ENCODE data around the gene C21orf91.
A peak's percentile ranks its signal among the peaks of the same experiment; 100 is the strongest.

The C21orf91 gene

GRCh38 chr21:17796503-17796902 lies 22.7 kb downstream of the C21orf91 start:
- no peak for DNase-seq

DNA sequence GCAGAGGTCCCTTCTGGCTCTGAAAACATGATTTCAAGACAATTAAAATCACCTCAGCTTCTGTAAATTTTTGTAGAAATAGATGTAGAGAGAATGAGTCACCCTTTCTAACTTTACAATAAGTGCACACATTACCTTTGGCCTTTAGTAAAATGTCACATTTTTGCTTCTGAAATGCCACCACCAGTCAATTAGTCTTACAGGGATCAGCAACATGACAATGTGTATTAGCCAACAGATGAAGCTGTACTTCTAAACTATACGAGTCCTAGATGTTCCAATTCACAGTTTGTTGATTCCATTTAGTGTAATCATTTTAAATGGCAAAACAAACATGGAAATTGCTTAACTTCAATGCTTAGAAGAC lies 23.1 kb downstream of the C21orf91 start:
- no peak for DNase-seq

DNA sequence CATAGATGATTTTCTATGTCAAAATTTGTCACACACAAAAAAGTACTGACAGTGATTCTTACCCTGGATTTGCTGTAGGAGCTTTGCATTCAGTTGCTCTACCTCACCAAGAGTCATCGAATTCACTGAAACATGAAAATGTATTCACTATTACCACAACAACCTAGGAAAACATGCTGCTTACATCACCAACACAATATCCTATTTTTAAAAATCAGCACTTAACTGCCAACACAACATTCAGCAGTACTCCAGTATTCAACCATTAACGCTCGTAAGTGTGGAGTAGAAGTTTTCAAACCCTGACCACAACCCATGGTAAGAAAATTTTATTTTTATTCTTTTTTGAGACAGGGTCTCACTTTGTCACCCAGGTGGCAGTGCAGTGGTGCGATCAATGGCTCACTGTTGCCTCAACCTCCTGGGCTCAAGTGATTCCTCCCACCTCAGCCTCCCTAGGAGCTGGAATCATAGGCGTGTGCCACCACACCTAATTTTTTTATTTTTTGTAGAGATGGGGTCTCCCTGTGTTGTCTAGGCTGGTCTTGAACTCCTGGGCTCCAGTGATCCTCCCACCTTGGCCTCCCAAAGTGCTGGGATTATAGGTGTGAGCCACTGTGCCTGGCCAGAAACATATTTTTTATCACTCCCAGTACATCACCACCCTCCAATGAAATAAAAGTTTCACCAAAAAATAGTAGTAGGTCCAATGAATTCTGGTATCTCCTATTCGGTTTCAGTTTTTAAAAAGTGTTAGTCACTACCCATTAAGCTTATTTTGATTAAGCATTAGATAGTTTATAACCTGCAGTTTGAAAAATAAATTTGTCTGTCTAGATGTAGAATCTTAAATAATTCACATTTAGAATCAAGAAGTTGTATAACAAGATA lies 23.8 kb downstream of the C21orf91 start:
- no peak for DNase-seq

DNA sequence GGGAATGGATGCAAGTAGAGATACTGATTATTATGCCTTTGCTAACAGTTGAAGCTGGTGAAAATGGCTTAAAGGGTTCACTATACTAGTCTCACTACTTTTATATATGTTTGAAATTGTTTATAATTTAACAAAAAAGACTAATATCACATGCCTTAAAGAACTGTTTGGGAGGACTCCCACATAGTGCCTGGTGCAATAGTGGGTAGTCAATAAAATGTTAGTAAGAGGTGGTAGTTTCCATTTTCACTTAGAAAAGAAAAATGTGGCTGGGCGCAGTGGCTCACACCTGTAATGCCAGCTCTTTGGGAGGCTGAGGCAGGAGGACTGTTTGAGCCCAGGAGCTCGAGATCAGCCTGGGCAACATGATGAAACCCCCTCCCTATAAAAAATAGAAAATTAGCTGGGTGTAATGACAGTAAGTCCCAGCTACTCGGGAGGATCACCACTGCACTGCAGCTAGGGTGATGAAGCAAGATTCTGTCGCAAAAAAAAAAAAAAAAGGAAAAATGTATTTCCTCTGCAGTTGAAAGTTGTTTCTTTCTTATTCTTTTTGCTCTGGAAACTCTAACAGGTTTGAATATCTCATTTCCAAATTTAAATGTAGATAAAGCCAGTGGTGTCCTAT lies 24.5 kb downstream of the C21orf91 start:
- DNase-seq = no peak

GRCh38 chr21:17793246-17794123 lies 25.7 kb downstream of the C21orf91 start:
- peak; percentile 12 for DNase-seq

DNA sequence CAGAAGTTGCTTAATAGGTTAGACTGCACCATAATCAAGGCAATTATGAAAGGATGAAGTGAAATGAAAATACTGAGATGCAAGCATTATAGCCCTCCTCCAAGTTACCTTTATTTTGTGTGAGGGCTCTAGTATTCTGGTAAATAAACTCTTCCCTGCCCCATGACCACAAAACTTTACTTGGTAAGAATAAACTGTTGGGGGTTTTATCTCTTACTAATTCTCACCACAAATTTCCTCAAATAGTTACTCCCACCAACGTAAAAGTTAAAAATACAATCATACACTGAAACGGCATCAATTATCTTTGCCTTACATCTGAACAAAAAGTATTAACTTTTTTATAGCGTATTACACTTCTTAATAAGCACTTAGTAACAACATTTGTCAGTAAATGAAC lies 29.5 kb downstream of the C21orf91 start:
- no peak for DNase-seq

DNA sequence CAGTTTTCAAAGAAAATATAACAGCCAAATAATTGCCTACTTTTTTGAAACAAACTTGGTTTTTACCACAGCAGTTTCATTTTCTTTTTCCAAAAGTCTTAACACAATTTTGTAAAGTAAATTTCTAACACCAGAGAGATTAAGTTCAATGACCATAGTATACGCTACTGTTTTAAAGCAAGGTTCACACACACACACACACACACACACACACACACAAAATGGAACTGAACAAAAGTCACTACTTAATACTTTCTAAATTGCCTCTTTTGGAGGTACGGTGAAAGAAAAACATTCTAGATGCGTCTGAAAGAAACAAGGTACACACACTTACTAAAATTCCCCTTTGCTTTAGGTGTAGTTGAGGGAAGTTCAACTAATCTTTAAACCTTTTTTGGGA lies 30.1 kb downstream of the C21orf91 start:
- no peak for DNase-seq

GRCh38 chr21:17786851-17787181 lies 32.3 kb downstream of the C21orf91 start:
- DNase-seq = no peak

DNA sequence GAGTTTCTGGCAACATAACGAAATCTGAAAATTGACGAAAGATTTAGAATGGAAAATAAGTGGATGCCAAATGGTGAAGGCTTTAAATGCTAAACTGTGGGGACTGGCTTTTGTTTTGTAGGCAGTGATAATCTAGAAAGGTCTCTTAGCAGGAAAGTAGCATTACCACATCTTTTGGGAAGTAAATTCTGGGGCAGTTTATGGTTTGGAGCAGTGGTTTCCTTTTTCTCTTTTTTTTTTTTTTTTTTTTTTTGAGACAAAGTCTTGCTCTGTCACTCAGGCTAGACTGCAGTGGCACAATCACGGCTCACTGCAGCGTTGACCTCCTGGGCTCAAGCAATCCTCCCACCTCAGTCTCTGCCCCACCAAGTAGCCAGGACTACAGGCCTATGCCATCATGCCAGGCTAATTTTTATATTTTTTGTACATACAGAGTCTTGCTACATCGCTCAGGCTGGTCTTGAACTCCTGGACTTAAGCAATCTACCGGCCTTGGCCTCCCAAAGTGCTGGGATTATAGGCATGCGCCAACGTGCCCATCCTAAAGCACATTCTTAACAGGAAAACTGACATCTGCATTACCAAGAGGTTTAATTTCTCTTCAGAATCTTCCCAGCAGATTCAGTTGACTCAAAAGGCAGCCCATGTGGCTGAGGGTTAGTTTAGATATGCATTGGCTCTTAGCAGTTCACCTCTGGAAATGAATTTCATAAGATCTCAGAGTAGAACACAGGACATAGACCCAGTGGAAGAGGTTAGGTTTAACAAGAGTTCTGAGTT lies 32.9 kb downstream of the C21orf91 start:
- no peak for DNase-seq

DNA sequence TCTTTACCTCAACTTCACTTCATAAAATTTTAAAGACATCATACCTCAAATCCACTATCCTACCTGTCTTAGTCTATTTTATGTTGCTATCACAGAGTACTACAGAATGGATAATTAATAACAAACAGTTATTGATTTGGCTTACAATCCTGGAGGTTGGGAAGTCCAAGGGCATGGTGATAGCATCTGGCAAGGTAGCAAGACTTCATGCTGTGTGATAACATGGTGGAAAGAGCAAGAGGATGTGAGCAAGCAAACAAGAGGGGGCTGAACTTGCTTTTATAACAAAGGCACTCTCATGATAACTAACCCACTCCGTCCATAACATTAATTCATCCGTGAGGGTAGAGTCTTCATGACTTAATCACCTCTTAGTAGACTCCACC lies 33.8 kb downstream of the C21orf91 start:
- DNase-seq = no peak

GRCh38 chr21:17784604-17785402 lies 34.4 kb downstream of the C21orf91 start:
- peak; percentile 9 for DNase-seq

DNA sequence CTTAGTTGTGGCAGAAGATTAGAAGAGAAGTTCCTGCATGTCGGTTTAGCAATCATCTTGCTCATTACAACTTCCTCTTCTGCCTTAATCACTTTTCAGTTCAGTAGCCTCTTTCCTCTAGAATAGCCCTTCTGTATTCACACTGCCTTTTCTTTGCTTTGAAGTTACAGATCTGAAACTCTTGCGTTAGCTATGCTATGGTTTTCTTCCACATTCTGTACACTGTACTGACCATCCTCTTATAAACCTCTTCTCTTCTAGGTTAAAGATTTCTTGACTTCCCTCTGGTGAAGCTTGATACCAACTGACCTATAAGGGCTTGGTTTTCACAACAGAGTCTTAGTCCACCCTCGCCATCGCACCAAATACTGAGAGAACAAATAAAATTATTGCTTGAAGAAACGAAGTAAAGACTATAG lies 35.0 kb downstream of the C21orf91 start:
- no peak for DNase-seq

- no peak for DNase-seq
Measured at GRCh38 chr21:17783481-17784179, 35.5 kb downstream of the C21orf91 start.

DNA sequence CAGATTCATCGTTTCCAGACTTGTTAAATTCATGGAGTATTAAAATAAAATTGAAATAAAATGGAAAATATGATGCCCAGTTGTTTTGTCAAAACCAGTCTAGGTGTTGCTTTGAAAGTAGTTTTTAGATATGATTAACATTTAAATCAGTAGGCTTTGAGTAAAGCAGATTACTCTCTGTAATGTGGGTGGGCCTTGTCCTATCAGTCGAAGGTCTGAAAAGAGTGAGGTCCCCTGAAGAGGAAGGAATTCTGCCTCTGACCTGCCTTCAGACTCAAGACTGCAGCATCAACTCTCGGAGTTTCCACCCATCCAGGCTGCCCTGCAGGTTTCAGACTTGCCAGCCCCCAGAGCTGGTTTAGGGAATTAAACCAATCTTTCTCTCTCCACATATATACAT lies 36.2 kb downstream of the C21orf91 start:
- no peak for DNase-seq

GRCh38 chr21:17782051-17782450 lies 37.1 kb downstream of the C21orf91 start:
- DNase-seq = no peak

- DNase-seq = no peak
Measured at GRCh38 chr21:17781524-17781923, 37.6 kb downstream of the C21orf91 start.

GRCh38 chr21:17780539-17780938 lies 38.6 kb downstream of the C21orf91 start:
- DNase-seq = no peak

GRCh38 chr21:17779980-17780379 lies 39.2 kb downstream of the C21orf91 start:
- DNase-seq = no peak

DNA sequence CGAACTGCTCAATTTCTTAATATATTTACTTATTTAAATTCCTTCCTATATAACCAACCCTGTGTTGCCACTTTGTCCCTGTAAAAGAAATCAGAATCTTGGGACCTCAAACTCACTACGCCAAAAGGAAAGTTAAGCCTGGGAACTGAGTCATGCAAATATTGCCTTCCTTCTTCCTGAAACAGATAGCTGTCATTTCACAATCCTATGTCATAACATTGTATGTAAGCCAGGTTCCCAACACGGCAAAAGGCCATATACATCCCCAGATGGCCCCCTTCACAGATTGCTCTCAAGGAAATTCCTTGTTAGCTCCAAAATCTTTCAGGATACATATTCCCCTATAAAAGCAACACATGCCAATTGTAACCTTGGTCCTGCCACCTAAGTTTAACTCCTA lies 39.7 kb downstream of the C21orf91 start:
- DNase-seq = no peak

- no peak for DNase-seq
Measured at GRCh38 chr21:17777072-17777765, 41.9 kb downstream of the C21orf91 start.

Data from NCI-H226 (cell line).